Tibial nerve (tissue), 4 donors: Measurements from ENCODE around the gene CDKN1C.

Experiments used
- CTCF ChIP-seq, 5 experiments: fragments of 200-600 bp in 3 of 5; fragments of 450-650 bp in 2 of 5; sonication (generic) in 3 of 5; IDR thresholded peaks; one replicate each; pipeline ENCODE4 v1.5.1; 2016 to 2019; ENCODE audit warnings: antibody characterized with exemption in 5 of 5, mild to moderate bottlenecking in 3 of 5, moderate library complexity in 2 of 5
- EP300 ChIP-seq, 2 donors: sonication (generic); formaldehyde crosslinking; IDR thresholded peaks; one replicate each; pipeline ENCODE4 v1.6.1; 2017; ENCODE audit warnings: antibody characterized with exemption in 2 of 2, mild to moderate bottlenecking in 1 of 2
- POLR2A ChIP-seq, 2 donors: fragments of 450-650 bp; IDR thresholded peaks; one replicate each; pipeline ENCODE4 v1.6.1; 2017; ENCODE audit warnings: antibody characterized with exemption in 2 of 2, mild to moderate bottlenecking in 2 of 2, moderate library complexity in 2 of 2

GRCh38 chr11:2883640-2883978, 2.0 kb downstream of the CDKN1C start:
- peak in 1 of 2 donors; percentile 42 for TF ChIP-seq EP300 (IDR thresholded peaks at IDR 0.05)
- no peak for TF ChIP-seq POLR2A (IDR thresholded peaks at IDR 0.05)
- TF ChIP-seq CTCF (IDR thresholded peaks at IDR 0.05): no peak
